GM12874 (cell line): ENCODE results near the gene ASCC3.

Source experiments
- CTCF ChIP-seq: IDR thresholded peaks from 2 replicates; pipeline ENCODE4 v1.5.1; 2011; ENCODE audit warnings: low read depth, mild to moderate bottlenecking, control low read depth, low read length, moderate library complexity; ENCODE audit not compliant: insufficient read depth

The ASCC3 gene

GRCh38 chr6:100913400-100914276 is 32.5 kb upstream of the ASCC3 start:
- TF ChIP-seq CTCF: no peak

GRCh38 chr6:100906325-100906724 is 25.2 kb upstream of the ASCC3 start:
- TF ChIP-seq CTCF: no peak

GRCh38 chr6:100905067-100905466 is 23.9 kb upstream of the ASCC3 start:
- no peak for TF ChIP-seq CTCF

- TF ChIP-seq CTCF: no peak
These were observed 23.2 kb upstream of the ASCC3 start for GRCh38 chr6:100904316-100904715.

GRCh38 chr6:100901582-100901981 is 20.5 kb upstream of the ASCC3 start:
- no peak for TF ChIP-seq CTCF

GRCh38 chr6:100899202-100899601 is 18.1 kb upstream of the ASCC3 start:
- TF ChIP-seq CTCF: no peak

- no peak for TF ChIP-seq CTCF
These were observed 16.5 kb upstream of the ASCC3 start for GRCh38 chr6:100897671-100898070.

- no peak for TF ChIP-seq CTCF
These were observed 12.6 kb upstream of the ASCC3 start for GRCh38 chr6:100893743-100894142.
